ENCODE measurements around the gene NOL4L. TPM values are rescaled to one million over a fixed set of nuclear protein-coding genes. Genes with fewer than 3 reads are reported as not detected.

The NOL4L gene
- total RNA-seq, 1 donor from 2014 or later: 11.9 TPM

GRCh38 chr20:32528905-32529670, 56.0 kb downstream of the NOL4L start:
- Histone ChIP-seq H4K20me1 (ENCODE audit: low read depth) (no peaks in the 10 kb centered on the region), H3K4me1 (peaks cover 24% of the 10 kb centered on the region), H3K36me3 (no peaks in the 10 kb centered on the region), H3K27ac (no peak overlapping the region), H3K4me2 (peak overlapping the region; percentile 39), H3K4me3 (no peak overlapping the region), H3K9ac (no peak overlapping the region), H3K9me3 (ENCODE audit: low read depth) (no peaks in the 10 kb centered on the region), H2AFZ (replicated peaks) (no peak overlapping the region), H3F3A (ENCODE audit: low read depth) (peaks cover 6% of the 10 kb centered on the region), H3K27me3 (no peaks in the 10 kb centered on the region), H3K79me2 (ENCODE audit: low read depth) (no peaks in the 10 kb centered on the region)
- Mint-ChIP-seq H3K27me3 (ENCODE audit: insufficient read depth, low read depth) (peaks cover 13% of the 10 kb centered on the region), H3K4me3 (no peak overlapping the region), H3K36me3 (peaks cover 2% of the 10 kb centered on the region), H3K9me3 (no peaks in the 10 kb centered on the region), H3K27ac (no peak overlapping the region), H3K4me1 (peaks cover 55% of the 10 kb centered on the region)
- TF ChIP-seq CTCF (IDR thresholded peaks at IDR 0.05) (no peak), EZH2 (IDR thresholded peaks at IDR 0.05) (no peak), EZH2phosphoT487 (IDR thresholded peaks at IDR 0.05) (no peak)
- DNase-seq (ENCODE audit: low spot score): no peak

GRCh38 chr20:32528171-32528891, 56.8 kb downstream of the NOL4L start:
- peaks cover 56% of the 10 kb centered on the region for H3K4me1 Mint-ChIP-seq
- peaks cover 32% of the 10 kb centered on the region for H3K4me1 ChIP-seq
- peak; percentile 54 for DNase-seq (ENCODE audit: low spot score)

GRCh38 chr20:32527447-32528055, 57.6 kb downstream of the NOL4L start:
- Histone ChIP-seq H3K27ac (no peak overlapping the region), H3K79me2 (ENCODE audit: low read depth) (no peaks in the 10 kb centered on the region), H2AFZ (replicated peaks) (no peak overlapping the region), H3K9ac (no peak overlapping the region), H3F3A (ENCODE audit: low read depth) (peaks cover 6% of the 10 kb centered on the region), H3K27me3 (no peaks in the 10 kb centered on the region), H3K4me2 (peak overlapping the region; percentile 39), H3K36me3 (no peaks in the 10 kb centered on the region), H3K4me1 (peaks cover 36% of the 10 kb centered on the region), H3K4me3 (no peak overlapping the region), H4K20me1 (ENCODE audit: low read depth) (no peaks in the 10 kb centered on the region), H3K9me3 (ENCODE audit: low read depth) (no peaks in the 10 kb centered on the region)
- peak overlapping the region; percentile 58 for H3K4me3 Mint-ChIP-seq
- peak; percentile 39 for DNase-seq (ENCODE audit: low spot score)
- peaks cover 15% of the 10 kb centered on the region for H3K27me3 Mint-ChIP-seq (ENCODE audit: insufficient read depth, low read depth)
- H3K27ac Mint-ChIP-seq: peak overlapping the region; percentile 94
- H3K36me3 Mint-ChIP-seq: peaks cover 2% of the 10 kb centered on the region
- peaks cover 54% of the 10 kb centered on the region for H3K4me1 Mint-ChIP-seq
- no peaks in the 10 kb centered on the region for H3K9me3 Mint-ChIP-seq
- no peak for TF ChIP-seq EZH2phosphoT487 (IDR thresholded peaks at IDR 0.05)
- TF ChIP-seq CTCF (IDR thresholded peaks at IDR 0.05): no peak
- TF ChIP-seq EZH2 (IDR thresholded peaks at IDR 0.05): no peak

More at GRCh38 chr20:32528171-32528891, 56.8 kb downstream of the NOL4L start:
- no peak overlapping the region for H3K4me3 Mint-ChIP-seq
- no peaks in the 10 kb centered on the region for H3K79me2 ChIP-seq (ENCODE audit: low read depth)
- peak overlapping the region; percentile 39 for H3K4me2 ChIP-seq
- no peak overlapping the region for H3K27ac ChIP-seq
- H3K36me3 Mint-ChIP-seq: peaks cover 2% of the 10 kb centered on the region
- H3K9ac ChIP-seq: no peak overlapping the region
- H3K9me3 Mint-ChIP-seq: no peaks in the 10 kb centered on the region
- no peak overlapping the region for H2AFZ ChIP-seq (replicated peaks)
- no peak overlapping the region for H3K4me3 ChIP-seq
- H3F3A ChIP-seq (ENCODE audit: low read depth): peaks cover 6% of the 10 kb centered on the region
- no peaks in the 10 kb centered on the region for H3K9me3 ChIP-seq (ENCODE audit: low read depth)
- no peaks in the 10 kb centered on the region for H3K36me3 ChIP-seq
- TF ChIP-seq CTCF (IDR thresholded peaks at IDR 0.05): no peak
- TF ChIP-seq EZH2 (IDR thresholded peaks at IDR 0.05): no peak
- TF ChIP-seq EZH2phosphoT487 (IDR thresholded peaks at IDR 0.05): no peak
- H3K27me3 ChIP-seq: no peaks in the 10 kb centered on the region
- H4K20me1 ChIP-seq (ENCODE audit: low read depth): no peaks in the 10 kb centered on the region
- peaks cover 13% of the 10 kb centered on the region for H3K27me3 Mint-ChIP-seq (ENCODE audit: insufficient read depth, low read depth)
- H3K27ac Mint-ChIP-seq: peak overlapping the region; percentile 94

Data from neural progenitor cell (in vitro differentiated cells).